Metanephros (tissue), 2 donors: Measurements from ENCODE around the gene SLC11A1. TPM values are rescaled to one million over a fixed set of nuclear protein-coding genes. Genes with fewer than 3 reads are reported as not detected.

ENCODE experiments used
- small RNA-seq: library from RNA; depleted of rRNA; stranded (forward); fragments of <200 nt; gene quantifications from one replicate; pipeline ENCODE3, GENCODE V24; 2014; ENCODE audit warnings: low replicate concordance
- total RNA-seq: library from RNA; depleted of rRNA; stranded (reverse); fragments of >200 nt; gene quantifications from one replicate; pipeline ENCODE4 v1.2.3, GENCODE V29; 2014

SLC11A1 gene, protein sequence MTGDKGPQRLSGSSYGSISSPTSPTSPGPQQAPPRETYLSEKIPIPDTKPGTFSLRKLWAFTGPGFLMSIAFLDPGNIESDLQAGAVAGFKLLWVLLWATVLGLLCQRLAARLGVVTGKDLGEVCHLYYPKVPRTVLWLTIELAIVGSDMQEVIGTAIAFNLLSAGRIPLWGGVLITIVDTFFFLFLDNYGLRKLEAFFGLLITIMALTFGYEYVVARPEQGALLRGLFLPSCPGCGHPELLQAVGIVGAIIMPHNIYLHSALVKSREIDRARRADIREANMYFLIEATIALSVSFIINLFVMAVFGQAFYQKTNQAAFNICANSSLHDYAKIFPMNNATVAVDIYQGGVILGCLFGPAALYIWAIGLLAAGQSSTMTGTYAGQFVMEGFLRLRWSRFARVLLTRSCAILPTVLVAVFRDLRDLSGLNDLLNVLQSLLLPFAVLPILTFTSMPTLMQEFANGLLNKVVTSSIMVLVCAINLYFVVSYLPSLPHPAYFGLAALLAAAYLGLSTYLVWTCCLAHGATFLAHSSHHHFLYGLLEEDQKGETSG
- total RNA-seq: 15.5 TPM

DNA sequence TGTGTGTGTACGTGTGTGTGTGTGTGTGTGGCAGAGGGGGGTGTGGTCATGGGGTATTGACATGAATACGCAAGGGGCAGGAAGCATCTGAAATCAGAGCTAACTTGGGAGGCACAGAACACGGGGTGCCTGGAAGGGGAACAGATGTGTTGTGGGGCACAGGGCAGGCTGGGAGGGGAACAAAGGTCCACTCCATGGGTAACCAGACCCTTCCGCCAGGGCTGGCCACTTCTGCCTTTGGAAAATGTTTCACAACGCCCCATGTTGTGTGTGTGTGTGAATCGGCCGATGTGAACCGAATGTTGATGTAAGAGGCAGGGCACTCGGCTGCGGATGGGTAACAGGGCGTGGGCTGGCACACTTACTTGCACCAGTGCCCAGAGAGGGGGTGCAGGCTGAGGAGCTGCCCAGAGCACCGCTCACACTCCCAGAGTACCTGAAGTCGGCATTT lies at the start of gene SLC11A1:
Gene SLC11A1, plus strand, starts transcription at position 358 of the 451 bp plus-strand sequence. CDS start 96 bp downstream, outside the sequence.

GRCh38 chr2:218399391-218400166 lies 17.5 kb downstream of the SLC11A1 start, which contains the start of gene CTDSP1:
TSS of gene CTDSP1 (plus strand) at chr2:218399868. CDS start at chr2:218400091, 223 bp downstream.

DNA sequence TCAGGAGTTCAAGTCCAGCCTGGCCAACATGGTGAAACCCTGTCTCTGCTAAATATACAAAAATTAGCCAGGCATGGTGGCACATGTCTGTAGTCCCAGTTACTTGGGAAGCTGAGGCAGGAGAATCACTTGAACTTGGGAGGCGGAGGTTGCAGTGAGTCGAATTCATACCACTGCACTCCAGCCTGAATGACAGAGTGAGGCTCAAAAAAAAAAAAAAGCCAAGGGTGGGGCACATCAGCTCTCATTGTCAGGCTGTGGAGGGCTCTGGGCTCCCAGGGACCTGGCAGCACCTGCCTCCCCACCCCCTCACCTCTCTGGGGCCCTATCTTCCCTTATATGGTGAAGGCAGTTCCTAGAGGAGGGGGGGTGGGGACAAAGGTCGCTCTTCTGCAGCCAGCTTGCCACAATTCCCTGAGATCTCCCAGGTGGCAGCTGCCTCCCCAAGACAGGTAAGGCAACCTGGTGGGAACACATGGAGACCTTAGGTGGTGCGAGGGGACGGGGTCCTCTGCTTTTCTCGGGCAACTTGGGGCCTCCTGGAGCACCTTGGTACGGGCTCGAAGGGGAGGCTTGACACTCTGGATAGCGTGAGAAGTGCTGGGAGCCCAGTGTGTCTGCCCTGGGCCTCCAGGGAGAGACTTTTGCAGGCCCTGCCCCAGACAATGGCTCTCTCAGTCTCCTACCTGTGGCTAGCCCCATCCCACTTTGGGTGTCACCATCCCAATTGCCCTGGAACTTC lies 36.8 kb downstream of the SLC11A1 start, which contains the start of gene VIL1:
Gene VIL1, plus strand, starts transcription at position 407 of the 742 bp plus-strand sequence. CDS start 4,656 bp downstream, outside the sequence.

Small RNAs within 50 kb of the gene (small RNA-seq; reads per million reads assigned to genes)
- gene MIR26B (952 reads per million, percentile 99 among the genes with 10 or more reads in this experiment), gene MIR6810 (0.07 reads per million)

Other genes with a start within 250 kb of the SLC11A1 start
- 1.4 TPM for gene CXCR1, start 215.3 kb upstream of the SLC11A1 start, total RNA-seq
- gene ARPC2, start 165.1 kb upstream of the SLC11A1 start, total RNA-seq: 159 TPM
- 1.9 TPM for gene GPBAR1, start 121.3 kb upstream of the SLC11A1 start, total RNA-seq
- 141 TPM for gene AAMP, start 112.1 kb upstream of the SLC11A1 start, total RNA-seq
- gene PNKD, start 111.8 kb upstream of the SLC11A1 start, total RNA-seq: 64.0 TPM
- gene TMBIM1, start 89.8 kb upstream of the SLC11A1 start, total RNA-seq: 97.8 TPM
- gene CATIP, start 25.4 kb upstream of the SLC11A1 start, total RNA-seq: 4.0 TPM
- gene CTDSP1, start 17.6 kb downstream of the SLC11A1 start, total RNA-seq: 126 TPM
- gene VIL1, start 36.9 kb downstream of the SLC11A1 start, total RNA-seq: 12.6 TPM
- gene USP37, start 186.1 kb downstream of the SLC11A1 start, total RNA-seq: 19.6 TPM
- 35.9 TPM for gene CNOT9, start 186.6 kb downstream of the SLC11A1 start, total RNA-seq
- gene PLCD4, start 225.6 kb downstream of the SLC11A1 start, total RNA-seq: 6.7 TPM